Erythroblast (primary cell): ENCODE measurements around the gene TBATA.

ENCODE experiments used
- GATA1 ChIP-seq: IDR thresholded peaks from 2 replicates; pipeline ENCODE4 v1.6.1; 2011; ENCODE audit warnings: low read depth, mild to moderate bottlenecking, control low read depth, low read length, moderate library complexity
- POLR2A ChIP-seq: IDR thresholded peaks from 2 replicates; pipeline ENCODE4 v1.6.1; 2011; ENCODE audit warnings: mild to moderate bottlenecking, low read length

DNA sequence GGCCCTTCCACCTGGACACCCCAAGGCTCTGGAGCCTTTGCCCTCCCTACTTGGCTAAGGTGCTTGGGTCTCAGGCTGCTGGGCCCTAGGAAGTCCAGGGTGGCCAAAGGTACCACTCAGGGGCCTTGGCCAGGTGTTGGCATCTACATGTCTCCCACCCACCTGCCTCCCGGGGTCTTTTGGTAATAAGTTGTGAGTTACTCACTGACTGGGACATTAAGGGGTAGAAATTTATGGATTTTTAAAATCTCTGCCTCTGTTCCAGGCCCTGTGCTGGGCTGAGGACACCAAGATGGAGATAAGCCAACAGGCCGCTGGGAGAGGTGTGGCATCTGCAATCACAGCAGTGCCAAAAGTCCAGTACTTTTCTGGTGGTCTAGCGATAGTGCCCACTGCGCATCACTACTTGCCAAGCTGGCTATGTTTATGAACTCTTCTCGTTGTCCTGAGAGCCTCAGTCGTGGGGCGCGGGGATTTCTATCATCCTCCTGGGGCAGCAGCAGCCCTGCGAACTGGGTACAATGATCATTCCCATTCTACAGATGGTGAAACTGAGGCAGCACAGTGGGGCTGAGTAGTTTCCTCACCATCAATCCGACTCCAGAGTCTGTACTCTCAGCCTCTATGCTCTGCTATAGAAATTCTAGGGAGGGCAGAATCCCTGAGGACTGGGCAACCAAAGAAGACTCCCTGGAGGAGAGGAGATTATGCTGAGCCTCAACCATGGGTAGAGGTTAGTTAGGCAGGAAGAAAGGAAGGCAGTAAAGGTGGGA is 36.2 kb downstream of the TBATA start:
- no peak for TF ChIP-seq POLR2A
- TF ChIP-seq GATA1: no peak
